Measurements from ENCODE around the gene NDUFB2. TPM values are rescaled to one million over a fixed set of nuclear protein-coding genes. Genes with fewer than 3 reads are reported as not detected.
"Not testable (repeated sequence)": the region's sequence is repeated elsewhere in the genome, so short reads cannot be mapped to it uniquely, and the experiment has no call there.

Gene NDUFB2
- total RNA-seq, 1 experiment from 2014 or later: 189 TPM

DNA sequence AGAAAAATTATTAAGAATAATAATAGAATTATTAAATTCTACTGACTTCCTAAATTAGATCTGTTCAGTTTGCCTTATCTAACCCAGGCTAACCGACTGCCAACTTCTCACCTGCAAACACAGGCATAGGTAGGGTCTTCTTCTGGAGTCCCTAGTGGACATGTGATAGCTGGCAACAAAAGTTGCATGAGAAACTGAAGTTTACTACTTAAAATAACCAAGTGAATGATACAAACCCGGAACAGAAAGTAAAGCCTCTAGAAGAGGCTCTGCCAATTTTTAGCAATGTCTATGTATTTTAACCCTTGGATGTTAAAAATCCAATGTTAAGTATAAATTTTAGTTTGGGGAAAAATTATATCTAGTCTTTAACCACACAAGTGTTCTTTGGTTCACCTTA, 37.6 kb downstream of the NDUFB2 start:
- peaks cover 23% of the 10 kb centered on the region for H3K36me3 Mint-ChIP-seq (ENCODE audit: insufficient read depth, unreplicated experiment)
- intact Hi-C loops (cut with micrococcal nuclease): no loop called here
- no peaks in the 10 kb centered on the region for H3K27me3 Mint-ChIP-seq (ENCODE audit: insufficient read depth, unreplicated experiment)
- H3K27ac Mint-ChIP-seq (ENCODE audit: low read depth, unreplicated experiment): no peak overlapping the region
- no peak for DNase-seq (ENCODE audit: unreplicated experiment)
- no peak overlapping the region for H3K4me3 Mint-ChIP-seq (ENCODE audit: unreplicated experiment)
- H3K9me3 Mint-ChIP-seq (ENCODE audit: unreplicated experiment): no peaks in the 10 kb centered on the region
- CTCF ChIA-PET: interaction anchor here (1.0 kb wide), 1 partner anchor 14 kb away, joined by 3 read pairs; no protein-coding TSS in a partner anchor
- no peak for TF ChIP-seq CTCF (IDR thresholded peaks at IDR 0.05; ENCODE audit: unreplicated experiment)
- BruUV-seq (replicated peaks): no TSS peak
- POLR2A ChIA-PET: no interaction called here
- H3K4me1 Mint-ChIP-seq (ENCODE audit: insufficient read depth, unreplicated experiment): no peaks in the 10 kb centered on the region

DNA sequence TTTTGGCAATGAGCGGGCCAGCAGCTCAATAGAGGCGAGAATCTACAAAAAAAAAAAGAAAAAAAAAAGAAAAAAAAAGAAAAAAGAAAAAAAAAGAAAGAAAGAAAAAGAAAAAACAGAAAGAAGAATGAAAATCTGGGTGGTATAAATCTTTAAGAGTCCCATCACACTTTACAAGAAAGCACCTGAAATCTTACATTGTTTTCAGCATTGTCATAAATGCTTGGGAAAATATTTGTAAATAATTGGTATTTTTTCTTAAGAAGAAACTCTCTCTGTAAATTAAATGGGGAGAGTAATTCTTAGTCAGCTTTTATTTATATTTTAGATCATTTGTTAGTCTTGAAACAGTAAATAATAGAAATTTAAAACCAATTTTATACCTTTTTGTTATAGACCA, 38.2 kb downstream of the NDUFB2 start:
- intact Hi-C loops (cut with micrococcal nuclease): no loop called here
- no peak overlapping the region for H3K4me3 Mint-ChIP-seq (ENCODE audit: unreplicated experiment)
- POLR2A ChIA-PET: no interaction called here
- no peaks in the 10 kb centered on the region for H3K9me3 Mint-ChIP-seq (ENCODE audit: unreplicated experiment)
- CTCF ChIA-PET: interaction anchor here (0.6 to 1.2 kb wide), 2 partner anchors 8 to 148 kb away, joined by 3 read pairs; no protein-coding TSS in a partner anchor
- no TSS peak for BruUV-seq (replicated peaks)
- no peak for TF ChIP-seq CTCF (IDR thresholded peaks at IDR 0.05; ENCODE audit: unreplicated experiment)
- peaks cover 24% of the 10 kb centered on the region for H3K36me3 Mint-ChIP-seq (ENCODE audit: insufficient read depth, unreplicated experiment)
- no peaks in the 10 kb centered on the region for H3K4me1 Mint-ChIP-seq (ENCODE audit: insufficient read depth, unreplicated experiment)
- no peaks in the 10 kb centered on the region for H3K27me3 Mint-ChIP-seq (ENCODE audit: insufficient read depth, unreplicated experiment)
- H3K27ac Mint-ChIP-seq (ENCODE audit: low read depth, unreplicated experiment): no peak overlapping the region
- no peak for DNase-seq (ENCODE audit: unreplicated experiment)

- Mint-ChIP-seq H3K27me3 (ENCODE audit: insufficient read depth, unreplicated experiment) (no peaks in the 10 kb centered on the region), H3K4me3 (ENCODE audit: unreplicated experiment) (no peak overlapping the region), H3K4me1 (ENCODE audit: insufficient read depth, unreplicated experiment) (no peaks in the 10 kb centered on the region), H3K9me3 (ENCODE audit: unreplicated experiment) (no peaks in the 10 kb centered on the region), H3K36me3 (ENCODE audit: insufficient read depth, unreplicated experiment) (peaks cover 24% of the 10 kb centered on the region), H3K27ac (ENCODE audit: low read depth, unreplicated experiment) (no peak overlapping the region)
- BruUV-seq (replicated peaks): no TSS peak
- TF ChIP-seq CTCF (IDR thresholded peaks at IDR 0.05; ENCODE audit: unreplicated experiment): no peak
- ChIA-PET CTCF (interaction anchor here (0.6 to 0.9 kb wide), 2 partner anchors 245 to 558 kb away, joined by 3 to 4 read pairs; no protein-coding TSS in a partner anchor), POLR2A (no interaction called here)
- no peak for DNase-seq (ENCODE audit: unreplicated experiment)
- intact Hi-C loops (cut with micrococcal nuclease): no loop called here
Measured at GRCh38 chr7:140738280-140738679, 41.8 kb downstream of the NDUFB2 start.

DNA sequence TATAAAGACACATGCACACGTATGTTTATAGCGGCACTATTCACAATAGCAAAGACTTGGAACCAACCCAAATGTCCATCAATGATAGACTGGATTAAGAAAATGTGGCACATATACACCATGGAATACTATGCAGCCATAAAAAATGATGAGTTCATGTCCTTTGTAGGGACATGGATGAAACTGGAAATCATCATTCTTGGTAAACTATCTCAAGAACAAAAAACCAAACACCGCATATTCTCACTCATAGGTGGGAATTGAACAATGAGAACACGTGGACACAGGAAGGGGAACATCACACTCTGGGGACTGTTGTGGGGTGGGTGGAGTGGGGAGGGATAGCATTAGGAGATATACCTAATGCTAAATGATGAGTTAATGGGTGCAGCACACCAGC, 46.7 kb downstream of the NDUFB2 start:
- BruUV-seq (replicated peaks); H3K4me3 Mint-ChIP-seq (ENCODE audit: unreplicated experiment); POLR2A ChIA-PET; DNase-seq (ENCODE audit: unreplicated experiment); H3K4me1 Mint-ChIP-seq (ENCODE audit: insufficient read depth, unreplicated experiment); CTCF ChIA-PET; H3K27ac Mint-ChIP-seq (ENCODE audit: low read depth, unreplicated experiment); H3K27me3 Mint-ChIP-seq (ENCODE audit: insufficient read depth, unreplicated experiment); intact Hi-C loops (cut with micrococcal nuclease); H3K9me3 Mint-ChIP-seq (ENCODE audit: unreplicated experiment): not testable (repeated sequence)
- H3K36me3 Mint-ChIP-seq (ENCODE audit: insufficient read depth, unreplicated experiment): peaks cover 27% of the 10 kb centered on the region

DNA sequence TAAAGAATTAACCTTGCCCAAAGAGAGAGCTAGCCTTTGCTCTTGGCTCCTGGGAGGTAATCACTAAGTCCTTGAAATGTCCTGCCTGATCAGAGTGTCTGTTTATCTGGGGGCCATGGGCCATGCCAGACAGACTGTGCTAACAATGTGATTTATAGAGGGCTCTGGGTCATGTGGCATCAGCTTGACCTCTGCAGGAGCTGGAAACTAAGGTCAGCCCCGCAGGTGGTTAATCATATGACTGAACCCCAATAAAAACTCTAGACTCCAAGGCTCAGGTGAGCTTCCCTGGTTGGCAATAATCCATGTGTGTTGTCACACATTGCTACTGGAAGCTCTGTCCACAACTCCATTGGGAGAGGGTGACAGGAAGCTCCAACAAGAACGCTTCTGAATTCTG, 47.5 kb downstream of the NDUFB2 start:
- TF ChIP-seq CTCF (IDR thresholded peaks at IDR 0.05; ENCODE audit: unreplicated experiment): no peak
- Mint-ChIP-seq H3K27me3 (ENCODE audit: insufficient read depth, unreplicated experiment) (no peaks in the 10 kb centered on the region), H3K27ac (ENCODE audit: low read depth, unreplicated experiment) (no peak overlapping the region), H3K4me3 (ENCODE audit: unreplicated experiment) (no peak overlapping the region), H3K4me1 (ENCODE audit: insufficient read depth, unreplicated experiment) (no peaks in the 10 kb centered on the region), H3K9me3 (ENCODE audit: unreplicated experiment) (no peaks in the 10 kb centered on the region), H3K36me3 (ENCODE audit: insufficient read depth, unreplicated experiment) (peaks cover 21% of the 10 kb centered on the region)
- no TSS peak for BruUV-seq (replicated peaks)
- DNase-seq (ENCODE audit: unreplicated experiment): no peak
- CTCF ChIA-PET: interaction anchor here (1.1 to 1.2 kb wide), 2 partner anchors 67 to 268 kb away, joined by 3 to 4 read pairs; no protein-coding TSS in a partner anchor
- intact Hi-C loops (cut with micrococcal nuclease): no loop called here
- POLR2A ChIA-PET: interaction anchor here (1.1 kb wide), 1 partner anchor 57 kb away, joined by 3 read pairs; no protein-coding TSS in a partner anchor
